ENCODE measurements around the gene LAMA2. TPM values are rescaled to one million over a fixed set of nuclear protein-coding genes. Genes with fewer than 3 reads are reported as not detected.

LAMA2 gene
- total RNA-seq, 1 donor from 2014 or later, result 18.0 TPM

DNA sequence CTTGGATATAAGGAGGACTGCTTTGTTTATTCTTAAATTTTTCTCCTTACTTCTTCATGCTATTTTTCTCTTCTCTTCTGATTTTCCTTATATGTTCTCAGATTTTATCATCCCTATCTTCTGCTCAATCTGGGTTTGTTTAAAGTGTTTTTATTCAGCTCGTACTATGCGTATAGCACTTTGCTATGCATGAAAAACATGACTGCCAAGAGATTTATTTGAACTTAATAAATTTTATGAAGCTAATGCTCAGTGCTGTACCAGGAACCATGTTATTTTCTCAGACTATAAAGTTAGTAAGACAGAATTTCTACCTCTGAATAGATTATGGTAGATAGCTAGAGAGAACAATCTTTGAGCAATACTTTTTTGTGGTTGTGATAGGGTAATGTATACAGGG lies 305.9 kb downstream of the LAMA2 start:
- H3K27me3 Mint-ChIP-seq (ENCODE audit: unreplicated experiment), result no peaks in the 10 kb centered on the region
- TF ChIP-seq, protein P1, sequence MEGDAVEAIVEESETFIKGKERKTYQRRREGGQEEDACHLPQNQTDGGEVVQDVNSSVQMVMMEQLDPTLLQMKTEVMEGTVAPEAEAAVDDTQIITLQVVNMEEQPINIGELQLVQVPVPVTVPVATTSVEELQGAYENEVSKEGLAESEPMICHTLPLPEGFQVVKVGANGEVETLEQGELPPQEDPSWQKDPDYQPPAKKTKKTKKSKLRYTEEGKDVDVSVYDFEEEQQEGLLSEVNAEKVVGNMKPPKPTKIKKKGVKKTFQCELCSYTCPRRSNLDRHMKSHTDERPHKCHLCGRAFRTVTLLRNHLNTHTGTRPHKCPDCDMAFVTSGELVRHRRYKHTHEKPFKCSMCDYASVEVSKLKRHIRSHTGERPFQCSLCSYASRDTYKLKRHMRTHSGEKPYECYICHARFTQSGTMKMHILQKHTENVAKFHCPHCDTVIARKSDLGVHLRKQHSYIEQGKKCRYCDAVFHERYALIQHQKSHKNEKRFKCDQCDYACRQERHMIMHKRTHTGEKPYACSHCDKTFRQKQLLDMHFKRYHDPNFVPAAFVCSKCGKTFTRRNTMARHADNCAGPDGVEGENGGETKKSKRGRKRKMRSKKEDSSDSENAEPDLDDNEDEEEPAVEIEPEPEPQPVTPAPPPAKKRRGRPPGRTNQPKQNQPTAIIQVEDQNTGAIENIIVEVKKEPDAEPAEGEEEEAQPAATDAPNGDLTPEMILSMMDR (IDR thresholded peaks at IDR 0.05), result no peak
- H3K4me3 Mint-ChIP-seq (ENCODE audit: unreplicated experiment), result no peak overlapping the region
- DNase-seq (ENCODE audit: extremely low spot score, unreplicated experiment), result no peak
- H3K9me3 Mint-ChIP-seq (ENCODE audit: unreplicated experiment), result no peaks in the 10 kb centered on the region
- H3K27ac Mint-ChIP-seq (ENCODE audit: unreplicated experiment), result no peak overlapping the region
- no peaks in the 10 kb centered on the region for H3K36me3 Mint-ChIP-seq (ENCODE audit: unreplicated experiment)
- peaks cover 16% of the 10 kb centered on the region for H3K4me1 Mint-ChIP-seq (ENCODE audit: unreplicated experiment)

DNA sequence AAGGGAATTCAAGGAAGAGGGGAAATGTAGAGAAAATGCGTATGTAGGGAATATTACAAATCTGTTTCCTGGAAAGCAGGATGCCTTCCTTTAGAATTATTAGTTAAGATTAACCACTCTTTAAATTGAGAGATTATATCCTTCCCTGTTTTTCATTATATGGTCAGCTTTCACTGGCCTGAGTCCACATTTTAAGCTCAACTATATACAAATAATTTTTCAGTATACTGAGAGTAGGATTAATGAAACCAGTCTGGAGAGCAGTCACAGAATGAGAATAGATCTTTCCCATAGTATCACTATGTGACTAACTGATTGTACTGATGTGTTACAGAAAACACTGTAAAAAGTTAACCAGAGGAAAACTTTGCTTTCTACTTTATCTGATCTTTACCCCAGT lies 306.3 kb downstream of the LAMA2 start:
- no peak overlapping the region for H3K27ac Mint-ChIP-seq (ENCODE audit: unreplicated experiment)
- peaks cover under 1% of the 10 kb centered on the region for H3K27me3 Mint-ChIP-seq (ENCODE audit: unreplicated experiment)

DNA sequence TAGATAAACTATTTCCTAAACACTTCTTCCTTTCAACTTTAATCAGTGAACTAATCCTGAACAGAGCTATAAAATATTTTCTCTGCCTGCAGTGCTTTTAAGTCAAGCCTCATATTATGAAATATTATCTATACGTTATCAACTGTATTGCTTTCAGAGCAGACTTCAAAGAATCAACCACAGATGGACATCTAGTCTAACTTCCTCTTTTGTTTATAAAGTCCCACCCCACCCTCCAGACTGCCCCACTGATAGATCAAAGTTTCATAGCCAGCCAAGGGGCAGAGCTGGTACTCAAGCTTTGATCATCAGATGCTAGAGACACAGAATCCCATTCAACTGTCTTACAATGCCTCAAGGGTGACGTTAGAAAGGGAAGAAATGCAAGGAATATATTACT lies 308.3 kb downstream of the LAMA2 start:
- H3K4me3 Mint-ChIP-seq (ENCODE audit: unreplicated experiment), result no peak overlapping the region
- TF ChIP-seq, protein P1 (IDR thresholded peaks at IDR 0.05), result no peak
- no peaks in the 10 kb centered on the region for H3K36me3 Mint-ChIP-seq (ENCODE audit: unreplicated experiment)
- no peaks in the 10 kb centered on the region for H3K9me3 Mint-ChIP-seq (ENCODE audit: unreplicated experiment)
- H3K4me1 Mint-ChIP-seq (ENCODE audit: unreplicated experiment), result peaks cover 7% of the 10 kb centered on the region
- peaks cover 2% of the 10 kb centered on the region for H3K27me3 Mint-ChIP-seq (ENCODE audit: unreplicated experiment)
- no peak overlapping the region for H3K27ac Mint-ChIP-seq (ENCODE audit: unreplicated experiment)
- no peak for DNase-seq (ENCODE audit: extremely low spot score, unreplicated experiment)

More for the DNA sequence above, 306.3 kb downstream of the LAMA2 start:
- no peak for DNase-seq (ENCODE audit: extremely low spot score, unreplicated experiment)
- Mint-ChIP-seq H3K9me3 (ENCODE audit: unreplicated experiment) (no peaks in the 10 kb centered on the region), H3K36me3 (ENCODE audit: unreplicated experiment) (no peaks in the 10 kb centered on the region), H3K4me3 (ENCODE audit: unreplicated experiment) (no peak overlapping the region), H3K4me1 (ENCODE audit: unreplicated experiment) (peaks cover 16% of the 10 kb centered on the region)
- TF ChIP-seq, protein P1 (IDR thresholded peaks at IDR 0.05), result no peak

DNA sequence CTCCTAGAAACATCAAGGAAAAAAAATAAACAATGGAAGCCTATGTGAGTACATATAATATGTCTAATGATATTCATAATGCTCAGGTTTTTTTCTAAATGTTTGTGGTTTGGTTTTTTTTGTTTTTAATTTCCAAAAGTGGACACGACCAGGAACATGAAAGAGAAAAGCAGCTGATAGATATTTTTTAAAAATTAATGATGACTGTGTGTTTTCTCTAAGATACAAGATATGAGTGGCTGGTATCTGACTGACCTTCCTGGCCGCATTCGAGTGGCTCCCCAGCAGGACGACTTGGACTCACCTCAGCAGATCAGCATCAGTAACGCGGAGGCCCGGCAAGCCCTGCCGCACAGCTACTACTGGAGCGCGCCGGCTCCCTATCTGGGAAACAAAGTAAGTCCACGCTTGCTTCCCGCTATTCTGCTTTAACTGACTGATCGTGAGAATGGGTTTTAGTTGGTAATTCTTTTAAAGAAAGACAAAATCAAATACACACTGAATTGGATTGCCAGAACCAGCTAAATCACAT lies 309.6 kb downstream of the LAMA2 start:
- Mint-ChIP-seq H3K9me3 (ENCODE audit: unreplicated experiment) (no peaks in the 10 kb centered on the region), H3K27ac (ENCODE audit: unreplicated experiment) (no peak overlapping the region), H3K27me3 (ENCODE audit: unreplicated experiment) (peaks cover 2% of the 10 kb centered on the region), H3K4me3 (ENCODE audit: unreplicated experiment) (no peak overlapping the region), H3K4me1 (ENCODE audit: unreplicated experiment) (no peaks in the 10 kb centered on the region), H3K36me3 (ENCODE audit: unreplicated experiment) (no peaks in the 10 kb centered on the region)
- no peak for DNase-seq (ENCODE audit: extremely low spot score, unreplicated experiment)
- TF ChIP-seq, protein P1 (IDR thresholded peaks at IDR 0.05), result no peak

DNA sequence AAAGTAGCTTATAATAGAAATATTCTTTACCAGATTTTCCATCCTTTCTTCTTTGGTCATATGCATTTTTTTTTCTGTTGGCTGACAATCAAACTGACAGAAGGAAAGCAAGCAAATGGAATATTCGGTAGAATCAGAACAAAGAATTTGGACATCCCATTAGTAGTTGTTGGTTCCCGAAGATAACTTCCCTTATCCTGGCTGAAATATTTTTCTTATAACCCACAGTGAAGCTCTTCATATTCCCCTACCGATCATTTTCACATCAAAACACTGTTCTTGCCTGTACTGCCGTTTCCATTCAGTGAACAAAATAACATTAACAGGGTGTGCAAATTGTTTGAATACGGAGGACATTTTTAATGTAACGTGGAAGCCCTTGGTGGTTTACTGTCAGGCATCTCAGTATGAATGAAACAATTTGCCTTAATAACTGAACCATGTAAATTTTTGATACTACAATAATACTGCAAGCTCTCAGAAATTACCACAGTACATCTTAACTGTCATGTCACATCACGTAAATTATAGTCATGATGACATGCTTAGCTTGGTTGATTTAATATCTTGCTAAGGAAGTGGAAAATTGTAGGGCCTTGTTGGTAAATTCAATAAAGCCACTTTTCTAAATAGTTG lies 311.5 kb downstream of the LAMA2 start:
- Mint-ChIP-seq H3K4me3 (ENCODE audit: unreplicated experiment) (no peak overlapping the region), H3K27me3 (ENCODE audit: unreplicated experiment) (peaks cover 2% of the 10 kb centered on the region), H3K9me3 (ENCODE audit: unreplicated experiment) (no peaks in the 10 kb centered on the region), H3K27ac (ENCODE audit: unreplicated experiment) (no peak overlapping the region), H3K4me1 (ENCODE audit: unreplicated experiment) (no peaks in the 10 kb centered on the region), H3K36me3 (ENCODE audit: unreplicated experiment) (no peaks in the 10 kb centered on the region)
- DNase-seq (ENCODE audit: extremely low spot score, unreplicated experiment), result no peak
- TF ChIP-seq, protein P1 (IDR thresholded peaks at IDR 0.05), result no peak

Measured in osteocyte (in vitro differentiated cells).